Globus pallidus (tissue), 1 donor: ENCODE data around the gene IL2RA.
"Not testable (repeated sequence)": the region's sequence is repeated elsewhere in the genome, so short reads cannot be mapped to it uniquely, and the experiment has no call there.

ENCODE experiments used
- DNase-seq: peaks from one replicate; pipeline ENCODE4 v3.0.0-alpha.2; 2015; ENCODE audit warnings: low spot score

IL2RA gene

GRCh38 chr10:5981529-5981928 is 80.6 kb downstream of the IL2RA start:
- DNase-seq: no peak

GRCh38 chr10:5978230-5978489 is 84.0 kb downstream of the IL2RA start:
- DNase-seq: no peak

GRCh38 chr10:5977471-5978229 is 84.5 kb downstream of the IL2RA start, which contains the start of gene IL15RA:
IL15RA (minus strand) TSS chr10:5977543; CDS start chr10:5977492, 51 bp downstream.
- DNase-seq: peak; percentile 19

- DNase-seq: peak; percentile 10
Measured at GRCh38 chr10:5976512-5977470, 85.4 kb downstream of the IL2RA start.

GRCh38 chr10:5975641-5976473 is 86.3 kb downstream of the IL2RA start:
- DNase-seq: peak; percentile 47

- no peak for DNase-seq
Measured at GRCh38 chr10:5973069-5973468, 89.1 kb downstream of the IL2RA start.

GRCh38 chr10:5971886-5972285 is 90.3 kb downstream of the IL2RA start:
- DNase-seq: no peak

GRCh38 chr10:5971315-5971832 is 90.8 kb downstream of the IL2RA start:
- DNase-seq: no peak

- DNase-seq: no peak
Measured at GRCh38 chr10:5970527-5970926, 91.6 kb downstream of the IL2RA start.

GRCh38 chr10:5970066-5970465 is 92.1 kb downstream of the IL2RA start:
- no peak for DNase-seq

- no peak for DNase-seq
Measured at GRCh38 chr10:5968681-5969453, 93.3 kb downstream of the IL2RA start.

GRCh38 chr10:5968037-5968680 is 94.0 kb downstream of the IL2RA start:
- DNase-seq: no peak

- no peak for DNase-seq
Measured at GRCh38 chr10:5965266-5965665, 96.9 kb downstream of the IL2RA start.

- no peak for DNase-seq
Measured at GRCh38 chr10:5964736-5965135, 97.4 kb downstream of the IL2RA start.

GRCh38 chr10:5963591-5963990 is 98.6 kb downstream of the IL2RA start:
- no peak for DNase-seq

GRCh38 chr10:5963071-5963470 is 99.1 kb downstream of the IL2RA start:
- DNase-seq: no peak

- not testable (repeated sequence) for DNase-seq
Measured at GRCh38 chr10:5962358-5962940, 99.7 kb downstream of the IL2RA start.

- DNase-seq: no peak
Measured at GRCh38 chr10:5961405-5962100, 100.6 kb downstream of the IL2RA start.

GRCh38 chr10:5960973-5961275 is 101.2 kb downstream of the IL2RA start:
- not testable (repeated sequence) for DNase-seq
